IPS-18a (cell line): ENCODE data around the gene GHRH.
A peak's percentile ranks its signal among the peaks of the same experiment; 100 is the strongest.

Experiments used
- H3K27ac ChIP-seq: one replicate; pipeline ENCODE4 v1.5.1; 2013; ENCODE audit warnings: low read length
- H3K27me3 ChIP-seq: one replicate; pipeline ENCODE4 v1.6.1; 2013; ENCODE audit warnings: mild to moderate bottlenecking, low read length; ENCODE audit not compliant: control insufficient read depth, insufficient read depth
- H3K36me3 ChIP-seq: one replicate; pipeline ENCODE4 v1.6.1; 2013; ENCODE audit warnings: low read depth, low read length; ENCODE audit not compliant: control insufficient read depth
- H3K4me1 ChIP-seq: one replicate; pipeline ENCODE4 v1.6.1; 2013; ENCODE audit warnings: low read depth, low read length; ENCODE audit not compliant: control insufficient read depth
- H3K4me3 ChIP-seq: one replicate; pipeline ENCODE4 v1.5.1; 2013; ENCODE audit warnings: low read length
- H3K9ac ChIP-seq: one replicate; pipeline ENCODE4 v1.6.1; 2013; ENCODE audit warnings: mild to moderate bottlenecking, low read length, moderate library complexity
- H3K9me3 ChIP-seq: one replicate; pipeline ENCODE4 v1.6.1; 2013; ENCODE audit warnings: low read depth, low read length; ENCODE audit not compliant: control insufficient read depth

Gene GHRH

GRCh38 chr20:37299718-37300528 is 38.3 kb upstream of the GHRH start:
- H3K4me1 ChIP-seq, result no peaks in the 10 kb centered on the region
- H3K27ac ChIP-seq, result no peak overlapping the region
- H3K9ac ChIP-seq, result no peak overlapping the region
- peaks cover 26% of the 10 kb centered on the region for H3K36me3 ChIP-seq
- H3K27me3 ChIP-seq, result no peaks in the 10 kb centered on the region
- no peak overlapping the region for H3K4me3 ChIP-seq
- no peaks in the 10 kb centered on the region for H3K9me3 ChIP-seq

GRCh38 chr20:37298190-37298939 is 36.8 kb upstream of the GHRH start:
- Histone ChIP-seq H3K4me3 (no peak overlapping the region), H3K36me3 (peaks cover 19% of the 10 kb centered on the region)

DNA sequence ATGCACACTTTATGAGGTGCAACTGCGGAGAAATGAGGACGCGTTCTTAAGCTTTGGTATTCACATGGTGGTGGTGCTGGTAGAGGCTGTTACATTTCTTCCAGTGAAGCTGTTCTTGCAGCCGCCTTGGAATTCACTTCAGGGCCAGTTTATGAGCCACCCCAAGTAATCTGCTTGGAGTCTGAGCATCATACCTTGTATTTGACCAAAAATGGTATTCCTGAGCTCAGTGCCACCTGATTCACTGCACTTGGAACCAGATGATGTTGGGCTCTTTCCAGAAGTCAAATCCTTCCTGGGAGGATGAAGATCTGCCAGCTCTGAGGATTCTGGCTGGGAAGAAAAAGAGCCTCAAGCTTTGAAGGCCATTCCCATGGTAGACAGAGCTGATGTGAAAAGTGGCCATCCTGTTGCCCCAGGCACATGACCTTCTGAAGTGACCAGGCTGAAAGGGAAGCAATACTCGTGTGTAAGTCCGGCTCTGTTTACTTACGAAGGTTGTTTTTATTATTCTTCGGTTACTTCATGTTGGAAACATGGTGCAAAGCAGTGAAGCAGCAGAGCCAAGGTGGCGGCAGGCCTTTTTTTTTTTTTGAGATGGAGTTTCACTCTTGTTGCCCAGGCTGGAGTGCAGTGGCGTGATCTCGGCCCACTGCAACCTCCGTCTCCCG is 35.6 kb upstream of the GHRH start:
- Histone ChIP-seq H3K36me3 (peaks cover 11% of the 10 kb centered on the region), H3K9ac (no peak overlapping the region), H3K27ac (no peak overlapping the region), H3K9me3 (no peaks in the 10 kb centered on the region), H3K4me3 (no peak overlapping the region), H3K4me1 (no peaks in the 10 kb centered on the region), H3K27me3 (no peaks in the 10 kb centered on the region)

More at GRCh38 chr20:37298190-37298939, 36.8 kb upstream of the GHRH start:
- Histone ChIP-seq H3K27me3 (no peaks in the 10 kb centered on the region), H3K27ac (no peak overlapping the region), H3K4me1 (no peaks in the 10 kb centered on the region), H3K9ac (no peak overlapping the region), H3K9me3 (no peaks in the 10 kb centered on the region)

- H3K4me1 ChIP-seq, result no peaks in the 10 kb centered on the region
- H3K9me3 ChIP-seq, result no peaks in the 10 kb centered on the region
- H3K36me3 ChIP-seq, result peaks cover 6% of the 10 kb centered on the region
- no peak overlapping the region for H3K4me3 ChIP-seq
- no peak overlapping the region for H3K27ac ChIP-seq
- no peak overlapping the region for H3K9ac ChIP-seq
- no peaks in the 10 kb centered on the region for H3K27me3 ChIP-seq
Observed at GRCh38 chr20:37296371-37296770, 34.8 kb upstream of the GHRH start.

GRCh38 chr20:37295595-37295994 is 34.0 kb upstream of the GHRH start:
- no peak overlapping the region for H3K9ac ChIP-seq
- H3K4me1 ChIP-seq, result no peaks in the 10 kb centered on the region
- peaks cover 3% of the 10 kb centered on the region for H3K36me3 ChIP-seq
- no peaks in the 10 kb centered on the region for H3K9me3 ChIP-seq
- H3K27ac ChIP-seq, result no peak overlapping the region
- H3K4me3 ChIP-seq, result no peak overlapping the region
- no peaks in the 10 kb centered on the region for H3K27me3 ChIP-seq

DNA sequence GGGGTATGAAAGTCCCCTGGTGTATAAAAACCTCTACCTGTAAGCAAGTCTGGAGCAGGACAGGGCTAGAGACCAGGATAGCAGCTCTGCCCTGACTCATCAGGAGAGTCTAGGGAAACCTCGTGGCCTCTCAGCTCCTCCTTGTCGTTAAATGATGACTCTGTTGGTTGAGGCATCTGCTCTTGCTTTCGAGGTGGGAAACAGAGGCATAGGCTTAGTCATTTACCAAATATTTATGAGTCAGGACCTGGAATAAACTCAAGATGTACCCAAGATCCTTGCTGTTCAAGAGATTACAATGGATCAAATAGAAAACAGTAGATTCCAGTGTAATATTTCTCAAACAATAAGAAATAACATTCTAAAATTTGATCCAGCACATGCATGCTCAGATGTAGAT is 33.4 kb upstream of the GHRH start:
- Histone ChIP-seq H3K4me1 (no peaks in the 10 kb centered on the region), H3K36me3 (peaks cover 3% of the 10 kb centered on the region), H3K27me3 (no peaks in the 10 kb centered on the region), H3K9me3 (no peaks in the 10 kb centered on the region), H3K9ac (no peak overlapping the region), H3K27ac (no peak overlapping the region), H3K4me3 (no peak overlapping the region)

- Histone ChIP-seq H3K9me3 (no peaks in the 10 kb centered on the region), H3K27ac (no peak overlapping the region), H3K36me3 (peaks cover 3% of the 10 kb centered on the region), H3K27me3 (no peaks in the 10 kb centered on the region), H3K4me1 (no peaks in the 10 kb centered on the region), H3K9ac (no peak overlapping the region), H3K4me3 (no peak overlapping the region)
Observed at GRCh38 chr20:37294262-37294981, 32.8 kb upstream of the GHRH start.

- no peaks in the 10 kb centered on the region for H3K9me3 ChIP-seq
- H3K4me3 ChIP-seq, result no peak overlapping the region
- no peak overlapping the region for H3K27ac ChIP-seq
- H3K27me3 ChIP-seq, result no peaks in the 10 kb centered on the region
- H3K36me3 ChIP-seq, result peaks cover 3% of the 10 kb centered on the region
- H3K4me1 ChIP-seq, result no peaks in the 10 kb centered on the region
- no peak overlapping the region for H3K9ac ChIP-seq
Observed at GRCh38 chr20:37293301-37293943, 31.8 kb upstream of the GHRH start.

DNA sequence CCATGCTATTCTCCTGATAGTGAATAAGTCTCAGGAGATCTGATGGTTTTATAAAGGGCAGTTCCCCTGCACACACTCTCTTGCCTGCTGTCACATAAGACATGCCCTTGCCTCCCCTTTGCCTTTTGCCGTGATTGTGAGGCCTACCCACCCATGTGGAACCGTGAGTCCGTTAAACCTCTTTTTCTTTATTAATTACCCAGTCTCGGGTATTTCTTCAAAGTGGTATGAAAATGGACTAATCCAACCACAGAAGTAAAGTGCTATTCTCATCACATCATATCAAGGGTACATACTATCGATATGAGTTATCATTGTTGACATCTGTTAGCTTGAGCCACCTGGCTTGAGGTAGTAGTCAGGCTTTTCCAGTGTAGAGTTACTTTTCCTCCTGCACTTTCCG is 30.1 kb upstream of the GHRH start:
- Histone ChIP-seq H3K4me3 (no peak overlapping the region), H3K27ac (no peak overlapping the region), H3K36me3 (peaks cover 3% of the 10 kb centered on the region), H3K27me3 (no peaks in the 10 kb centered on the region), H3K4me1 (no peaks in the 10 kb centered on the region), H3K9me3 (no peaks in the 10 kb centered on the region), H3K9ac (no peak overlapping the region)

GRCh38 chr20:37290158-37290810 is 28.7 kb upstream of the GHRH start:
- Histone ChIP-seq H3K9ac (peak overlapping the region; percentile 87), H3K36me3 (peaks cover 3% of the 10 kb centered on the region), H3K27me3 (no peaks in the 10 kb centered on the region), H3K9me3 (no peaks in the 10 kb centered on the region), H3K4me3 (peak overlapping the region; percentile 87), H3K4me1 (no peaks in the 10 kb centered on the region), H3K27ac (peak overlapping the region; percentile 86)
